ENCODE measurements around the gene PIK3C2G.

DNA sequence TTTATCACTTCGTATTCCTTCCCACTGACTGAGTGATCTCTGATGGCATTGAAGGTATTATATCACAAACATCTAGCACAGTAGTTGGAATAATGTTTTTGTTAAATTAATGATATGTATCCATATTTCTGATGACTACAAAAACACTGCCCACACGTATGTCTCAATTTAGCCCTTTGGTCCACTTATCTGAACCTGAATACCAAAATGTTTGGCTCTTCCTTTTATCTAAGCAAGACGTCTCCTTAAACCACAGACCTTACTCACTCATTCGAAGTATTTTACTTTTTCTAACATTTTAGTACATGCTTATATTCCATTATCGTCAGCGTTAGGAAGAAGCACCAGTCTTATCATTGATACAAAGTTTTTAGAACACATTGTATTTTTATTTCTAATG lies 126.4 kb downstream of the PIK3C2G start:
- TF ChIP-seq, protein P1, sequence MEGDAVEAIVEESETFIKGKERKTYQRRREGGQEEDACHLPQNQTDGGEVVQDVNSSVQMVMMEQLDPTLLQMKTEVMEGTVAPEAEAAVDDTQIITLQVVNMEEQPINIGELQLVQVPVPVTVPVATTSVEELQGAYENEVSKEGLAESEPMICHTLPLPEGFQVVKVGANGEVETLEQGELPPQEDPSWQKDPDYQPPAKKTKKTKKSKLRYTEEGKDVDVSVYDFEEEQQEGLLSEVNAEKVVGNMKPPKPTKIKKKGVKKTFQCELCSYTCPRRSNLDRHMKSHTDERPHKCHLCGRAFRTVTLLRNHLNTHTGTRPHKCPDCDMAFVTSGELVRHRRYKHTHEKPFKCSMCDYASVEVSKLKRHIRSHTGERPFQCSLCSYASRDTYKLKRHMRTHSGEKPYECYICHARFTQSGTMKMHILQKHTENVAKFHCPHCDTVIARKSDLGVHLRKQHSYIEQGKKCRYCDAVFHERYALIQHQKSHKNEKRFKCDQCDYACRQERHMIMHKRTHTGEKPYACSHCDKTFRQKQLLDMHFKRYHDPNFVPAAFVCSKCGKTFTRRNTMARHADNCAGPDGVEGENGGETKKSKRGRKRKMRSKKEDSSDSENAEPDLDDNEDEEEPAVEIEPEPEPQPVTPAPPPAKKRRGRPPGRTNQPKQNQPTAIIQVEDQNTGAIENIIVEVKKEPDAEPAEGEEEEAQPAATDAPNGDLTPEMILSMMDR (conservative IDR thresholded peaks at IDR 0.05; ENCODE audit: low read depth, low read length) = no peak
- TF ChIP-seq EZH2 (IDR thresholded peaks at IDR 0.05; ENCODE audit: borderline replicate concordance, low read depth, low read length, poor library complexity, severe bottlenecking) = no peak

Data from A673 (cell line).